Fibroblast of lung (primary cell): ENCODE data around the gene RHPN2.

Source experiments
- CTCF ChIP-seq, 2 donors: IDR thresholded peaks in 1 of 2; conservative IDR thresholded peaks in 1 of 2; 1 replicate in 1 of 2; 2 replicates in 1 of 2; pipeline ENCODE4 v1.5.1; 2011 to 2012; ENCODE audit warnings: low read length in 2 of 2, control low read depth in 1 of 2, inconsistent platforms in 1 of 2, low read depth in 1 of 2, mild to moderate bottlenecking in 1 of 2
- EZH2 ChIP-seq: IDR thresholded peaks from 2 replicates; pipeline ENCODE4 v1.5.1; 2012; ENCODE audit warnings: low read length, control low read depth, mild to moderate bottlenecking; ENCODE audit errors: missing control alignments

- no peak for TF ChIP-seq CTCF (conservative IDR thresholded peaks at IDR 0.05 in 1 of 2, IDR thresholded peaks at IDR 0.05 in 1 of 2; ENCODE audit: low read depth in 1 of 2, low read length in 2 of 2)
- TF ChIP-seq EZH2: no peak
Measured at GRCh38 chr19:33100894-33101644, 36.4 kb upstream of the RHPN2 start.
